ENCODE measurements around the gene ALDH3A2. TPM values are rescaled to one million over a fixed set of nuclear protein-coding genes. Genes with fewer than 3 reads are reported as not detected.
A peak's percentile ranks its signal among the peaks of the same experiment; 100 is the strongest.

ALDH3A2 gene
- total and polyA plus RNA-seq, 2 donors (not counting 1 experiment from before 2014, with no cell fraction given), result 7.5 to 35.1 TPM

- POLR2A ChIA-PET, result interaction anchor here (1.1 kb wide), 1 partner anchor 22 kb away, joined by 3 read pairs; the partner anchor contains the start of gene ALDH3A2
- no peaks in the 10 kb centered on the region for H3K27me3 ChIP-seq (replicated peaks in 1 of 4; ENCODE audit: control extremely low read depth in 1 of 4, control insufficient read depth in 3 of 4, insufficient read depth in 4 of 4, low read length in 3 of 4)
- DNase-seq (peak; percentile 49), ATAC-seq (ENCODE audit: low read depth) (peak; percentile 58)
- no peak overlapping the region for H2AFZ ChIP-seq (ENCODE audit: insufficient read depth, low read depth, low read length, poor library complexity, severe bottlenecking)
- peaks cover 3 to 10% of the 10 kb centered on the region in 2 experiments for H3K36me3 ChIP-seq (replicated peaks in 1 of 2; ENCODE audit: control extremely low read depth in 1 of 2, control insufficient read depth in 1 of 2, extremely low read depth in 1 of 2, insufficient read depth in 2 of 2, low read length in 1 of 2)
- Mint-ChIP-seq H3K4me1 (peaks cover 18% of the 10 kb centered on the region), H3K4me3 (no peak overlapping the region), H3K27me3 (no peaks in the 10 kb centered on the region), H3K27ac (peak overlapping the region; percentile 62), H3K9me3 (ENCODE audit: insufficient read depth) (no peaks in the 10 kb centered on the region)
- TF ChIP-seq EZH2 (IDR thresholded peaks at IDR 0.05; ENCODE audit: borderline replicate concordance, insufficient read depth, low read depth, low read length, poor library complexity, severe bottlenecking), result no peak
- TF ChIP-seq, protein P1, sequence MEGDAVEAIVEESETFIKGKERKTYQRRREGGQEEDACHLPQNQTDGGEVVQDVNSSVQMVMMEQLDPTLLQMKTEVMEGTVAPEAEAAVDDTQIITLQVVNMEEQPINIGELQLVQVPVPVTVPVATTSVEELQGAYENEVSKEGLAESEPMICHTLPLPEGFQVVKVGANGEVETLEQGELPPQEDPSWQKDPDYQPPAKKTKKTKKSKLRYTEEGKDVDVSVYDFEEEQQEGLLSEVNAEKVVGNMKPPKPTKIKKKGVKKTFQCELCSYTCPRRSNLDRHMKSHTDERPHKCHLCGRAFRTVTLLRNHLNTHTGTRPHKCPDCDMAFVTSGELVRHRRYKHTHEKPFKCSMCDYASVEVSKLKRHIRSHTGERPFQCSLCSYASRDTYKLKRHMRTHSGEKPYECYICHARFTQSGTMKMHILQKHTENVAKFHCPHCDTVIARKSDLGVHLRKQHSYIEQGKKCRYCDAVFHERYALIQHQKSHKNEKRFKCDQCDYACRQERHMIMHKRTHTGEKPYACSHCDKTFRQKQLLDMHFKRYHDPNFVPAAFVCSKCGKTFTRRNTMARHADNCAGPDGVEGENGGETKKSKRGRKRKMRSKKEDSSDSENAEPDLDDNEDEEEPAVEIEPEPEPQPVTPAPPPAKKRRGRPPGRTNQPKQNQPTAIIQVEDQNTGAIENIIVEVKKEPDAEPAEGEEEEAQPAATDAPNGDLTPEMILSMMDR (IDR thresholded peaks at IDR 0.05), result no peak
- intact Hi-C loops (cut with micrococcal nuclease), result no loop called here
- CTCF ChIA-PET, result interaction anchor here (0.5 to 1.5 kb wide), 3 partner anchors 14 to 94 kb away, joined by 3 to 4 read pairs (median 3); partner anchors contain the start of gene ALDH3A2
- H3K79me2 ChIP-seq (ENCODE audit: control insufficient read depth, insufficient read depth, low read length), result no peaks in the 10 kb centered on the region
- H3K4me1 ChIP-seq (ENCODE audit: control insufficient read depth in 2 of 2, insufficient read depth in 2 of 2, low read length in 2 of 2), result peaks cover 9 to 15% of the 10 kb centered on the region in 2 donors
- no peak overlapping the region for H3K27ac ChIP-seq (ENCODE audit: low read length in 2 of 2)
- H3K4me2 ChIP-seq (replicated peaks; ENCODE audit: low read depth, low read length, poor library complexity, severe bottlenecking), result peak overlapping the region; percentile 41
- H3K9me3 ChIP-seq (ENCODE audit: control extremely low read depth in 1 of 3, control insufficient read depth in 2 of 3, insufficient read depth in 1 of 3, low read length in 2 of 3), result no peaks in the 10 kb centered on the region
- H3K4me3 ChIP-seq (ENCODE audit: control extremely low read depth in 1 of 5, extremely low read depth in 1 of 5, insufficient read depth in 1 of 5, low read depth in 2 of 5, low read length in 4 of 5), result no peak overlapping the region
- WGBS (ENCODE audit: insufficient coverage), result 25% methylated on average over 2 of the region's 2 CpGs
- H4K20me1 ChIP-seq (ENCODE audit: control insufficient read depth, insufficient read depth, low read length, poor library complexity, severe bottlenecking), result no peaks in the 10 kb centered on the region
- H3K9ac ChIP-seq (ENCODE audit: low read length), result no peak overlapping the region
Observed at GRCh38 chr17:19670908-19671307, 22.4 kb downstream of the ALDH3A2 start.

DNA sequence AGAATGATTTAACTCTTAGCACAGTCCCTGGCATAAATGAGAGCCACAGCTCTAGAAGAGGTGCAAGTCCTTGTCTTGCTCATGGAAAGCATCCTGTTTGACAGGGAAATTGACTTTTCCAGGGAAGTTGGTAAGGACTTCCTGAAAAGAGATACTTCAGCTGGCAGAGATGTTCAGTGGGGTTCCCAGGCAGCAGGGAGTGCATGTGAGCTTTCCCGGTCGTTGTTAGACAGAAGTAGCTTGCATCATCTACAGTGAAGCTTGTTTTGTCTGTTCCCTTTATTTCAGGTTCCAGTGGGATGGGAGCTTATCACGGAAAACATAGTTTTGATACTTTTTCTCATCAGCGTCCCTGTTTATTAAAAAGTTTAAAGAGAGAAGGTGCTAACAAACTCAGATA lies 22.9 kb downstream of the ALDH3A2 start:
- no peaks in the 10 kb centered on the region for H4K20me1 ChIP-seq (ENCODE audit: control insufficient read depth, insufficient read depth, low read length, poor library complexity, severe bottlenecking)
- no peak overlapping the region for H3K27ac ChIP-seq (ENCODE audit: low read length in 2 of 2)
- H3K4me1 ChIP-seq (ENCODE audit: control insufficient read depth in 2 of 2, insufficient read depth in 2 of 2, low read length in 2 of 2), result peaks cover 9 to 15% of the 10 kb centered on the region in 2 donors
- no peaks in the 10 kb centered on the region for H3K9me3 ChIP-seq (ENCODE audit: control extremely low read depth in 1 of 3, control insufficient read depth in 2 of 3, insufficient read depth in 1 of 3, low read length in 2 of 3)
- Mint-ChIP-seq H3K4me3 (no peak overlapping the region), H3K9me3 (ENCODE audit: insufficient read depth) (no peaks in the 10 kb centered on the region), H3K27me3 (no peaks in the 10 kb centered on the region), H3K4me1 (peaks cover 18% of the 10 kb centered on the region), H3K27ac (no peak overlapping the region)
- TF ChIP-seq, protein P1 (IDR thresholded peaks at IDR 0.05), result no peak
- no peak for TF ChIP-seq EZH2 (IDR thresholded peaks at IDR 0.05; ENCODE audit: borderline replicate concordance, insufficient read depth, low read depth, low read length, poor library complexity, severe bottlenecking)
- no peak overlapping the region for H3K9ac ChIP-seq (ENCODE audit: low read length)
- CTCF ChIA-PET, result interaction anchor here (1.0 to 1.5 kb wide), 2 partner anchors 15 to 23 kb away, joined by 3 read pairs; partner anchors contain the start of gene ALDH3A2
- DNase-seq (no peak), ATAC-seq (ENCODE audit: low read depth) (no peak)
- H2AFZ ChIP-seq (ENCODE audit: insufficient read depth, low read depth, low read length, poor library complexity, severe bottlenecking), result no peak overlapping the region
- H3K36me3 ChIP-seq (replicated peaks in 1 of 2; ENCODE audit: control extremely low read depth in 1 of 2, control insufficient read depth in 1 of 2, extremely low read depth in 1 of 2, insufficient read depth in 2 of 2, low read length in 1 of 2), result peaks cover 5 to 11% of the 10 kb centered on the region in 2 experiments
- H3K4me2 ChIP-seq (replicated peaks; ENCODE audit: low read depth, low read length, poor library complexity, severe bottlenecking), result peak overlapping the region; percentile 41
- POLR2A ChIA-PET, result interaction anchor here (1.1 kb wide), 1 partner anchor 23 kb away, joined by 3 read pairs; the partner anchor contains the start of gene ALDH3A2
- no peaks in the 10 kb centered on the region for H3K79me2 ChIP-seq (ENCODE audit: control insufficient read depth, insufficient read depth, low read length)
- H3K4me3 ChIP-seq (ENCODE audit: control extremely low read depth in 1 of 5, extremely low read depth in 1 of 5, insufficient read depth in 1 of 5, low read depth in 2 of 5, low read length in 4 of 5), result no peak overlapping the region
- H3K27me3 ChIP-seq (replicated peaks in 1 of 4; ENCODE audit: control extremely low read depth in 1 of 4, control insufficient read depth in 3 of 4, insufficient read depth in 4 of 4, low read length in 3 of 4), result no peaks in the 10 kb centered on the region
- WGBS (ENCODE audit: insufficient coverage), result 100% methylated on average over 2 of the region's 4 CpGs
- intact Hi-C loops (cut with micrococcal nuclease), result no loop called here
